Suprapubic skin (tissue), 4 donors: ENCODE data around the gene KRR1.
"Not testable (repeated sequence)": the region's sequence is repeated elsewhere in the genome, so short reads cannot be mapped to it uniquely, and the experiment has no call there.

Source experiments
- CTCF ChIP-seq, 2 donors: fragments of 200-600 bp in 1 of 2; fragments of 450-650 bp in 1 of 2; sonication (generic) in 1 of 2; IDR thresholded peaks; one replicate each; pipeline ENCODE4 v1.5.1; 2016 to 2019; ENCODE audit warnings: antibody characterized with exemption in 2 of 2, mild to moderate bottlenecking in 1 of 2, moderate library complexity in 1 of 2
- EP300 ChIP-seq: sonication (generic); formaldehyde crosslinking; IDR thresholded peaks from one replicate; pipeline ENCODE4 v1.6.1; 2017; ENCODE audit warnings: antibody characterized with exemption
- POLR2A ChIP-seq, 2 donors: fragments of 450-650 bp; IDR thresholded peaks; one replicate each; pipeline ENCODE4 v1.6.1; 2017; ENCODE audit warnings: antibody characterized with exemption in 2 of 2, mild to moderate bottlenecking in 2 of 2, moderate library complexity in 2 of 2
- POLR2AphosphoS5 ChIP-seq, 3 donors: sonication (generic); formaldehyde crosslinking; IDR thresholded peaks; one replicate each; pipeline ENCODE4 v1.6.1; 2017; ENCODE audit warnings: antibody characterized with exemption in 3 of 3

DNA sequence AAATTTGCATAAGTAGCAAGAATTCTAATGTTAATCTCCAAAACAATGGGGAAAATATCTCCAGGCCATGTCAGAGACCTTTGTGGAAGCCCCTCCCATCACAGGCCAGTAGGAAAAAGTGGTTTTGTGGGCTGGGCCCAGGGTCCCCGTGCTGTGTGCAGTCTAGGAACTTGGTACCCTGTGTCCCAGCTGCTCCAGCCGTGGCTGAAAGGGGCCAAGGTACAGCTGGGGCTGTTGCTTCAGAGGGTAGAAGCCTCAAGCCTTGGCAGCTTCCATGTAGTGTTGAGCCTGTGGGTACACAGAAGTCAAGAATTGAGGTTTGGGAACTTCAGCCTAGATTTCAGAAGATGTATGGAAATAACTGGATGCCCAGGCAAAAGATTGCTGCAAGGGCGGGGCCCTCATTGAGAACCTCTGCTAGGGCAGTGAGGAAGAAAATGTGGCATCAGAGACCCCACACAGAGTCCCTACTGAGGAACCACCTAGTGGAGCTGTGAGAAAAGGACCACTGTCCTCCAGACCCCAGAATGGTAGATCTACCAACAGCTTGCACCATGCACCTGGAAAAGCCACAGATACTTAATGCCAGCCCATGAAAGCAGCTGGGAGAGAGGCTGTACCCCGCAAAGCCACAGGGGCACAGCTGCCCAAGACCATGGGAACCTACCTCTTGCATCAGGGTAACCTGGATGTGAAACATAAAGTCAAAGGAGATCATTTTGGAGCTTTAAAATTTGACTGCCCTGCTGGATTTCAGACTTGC is 69.5 kb downstream of the KRR1 start:
- not testable (repeated sequence) for TF ChIP-seq CTCF (IDR thresholded peaks at IDR 0.05); POLR2AphosphoS5 (IDR thresholded peaks at IDR 0.05); POLR2A (IDR thresholded peaks at IDR 0.05); EP300
